DOHH2 (cell line): ENCODE measurements around the gene C11orf54.

Source experiments
- H3F3A ChIP-seq: fragments of 200-600 bp; sonication (generic), shearing (Covaris generic); 2 replicates; pipeline ENCODE4 v1.6.0; 2016; ENCODE audit warnings: antibody characterized with exemption, mild to moderate bottlenecking; ENCODE audit not compliant: control insufficient read depth, insufficient read depth
- H3K27ac ChIP-seq: fragments of 200-600 bp; sonication (generic); 2 replicates; pipeline ENCODE4 v1.5.1; 2014; ENCODE audit warnings: low read depth, mild to moderate bottlenecking, low read length, moderate library complexity
- H3K27me3 ChIP-seq: fragments of 200-600 bp; sonication (generic); 2 replicates; pipeline ENCODE4 v1.6.1; 2014; ENCODE audit warnings: mild to moderate bottlenecking, low read length, mixed read lengths; ENCODE audit not compliant: control insufficient read depth
- H3K36me3 ChIP-seq: fragments of 200-600 bp; sonication (generic); 2 replicates; pipeline ENCODE4 v1.6.1; 2014; ENCODE audit warnings: mild to moderate bottlenecking, low read length, moderate library complexity, mixed read lengths; ENCODE audit not compliant: control insufficient read depth
- H3K4me1 ChIP-seq: fragments of 200-600 bp; sonication (generic); 2 replicates; pipeline ENCODE4 v1.6.1; 2014; ENCODE audit warnings: mild to moderate bottlenecking, low read length, mixed read lengths; ENCODE audit not compliant: control insufficient read depth
- H3K4me2 ChIP-seq: fragments of 200-600 bp; sonication (generic); 2 replicates; pipeline ENCODE4 v1.6.0; 2014; ENCODE audit warnings: mild to moderate bottlenecking, low read length, moderate library complexity
- H3K4me3 ChIP-seq: fragments of 200-600 bp; sonication (generic); 2 replicates; pipeline ENCODE4 v1.5.1; 2014; ENCODE audit warnings: mild to moderate bottlenecking, low read length, mixed read lengths
- H3K79me2 ChIP-seq: fragments of 200-600 bp; sonication (generic); 2 replicates; pipeline ENCODE4 v1.6.1; 2014; ENCODE audit warnings: mild to moderate bottlenecking, low read length, mixed read lengths; ENCODE audit not compliant: control insufficient read depth
- H3K9me2 ChIP-seq: fragments of 200-600 bp; sonication (generic); replicated peaks from 2 replicates; pipeline ENCODE4 v1.6.1; 2014; ENCODE audit warnings: mild to moderate bottlenecking, low read length, mixed read lengths; ENCODE audit not compliant: control insufficient read depth
- H3K9me3 ChIP-seq: fragments of 200-600 bp; sonication (generic); 2 replicates; pipeline ENCODE4 v1.6.1; 2014; ENCODE audit warnings: antibody characterized with exemption, low read length, mixed read lengths; ENCODE audit not compliant: control insufficient read depth, insufficient read depth
- H4K20me1 ChIP-seq: fragments of 200-600 bp; sonication (generic); 2 replicates; pipeline ENCODE4 v1.6.0; 2014; ENCODE audit warnings: low read depth, mild to moderate bottlenecking, antibody characterized with exemption, low read length, moderate library complexity; ENCODE audit not compliant: control insufficient read depth, insufficient read depth
- CTCF ChIP-seq: fragments of 200-600 bp; sonication (generic); IDR thresholded peaks from one replicate; pipeline ENCODE4 v1.5.1; 2014; ENCODE audit warnings: antibody characterized with exemption, mild to moderate bottlenecking, low read depth, low read length; ENCODE audit not compliant: poor library complexity, severe bottlenecking
- EZH2phosphoT487 ChIP-seq: fragments of 200-600 bp; sonication (generic); IDR thresholded peaks from 2 replicates; pipeline ENCODE4 v1.6.1; 2017; ENCODE audit warnings: borderline replicate concordance, mild to moderate bottlenecking, antibody characterized with exemption, low read length, moderate library complexity, mixed read lengths

The C11orf54 gene

DNA sequence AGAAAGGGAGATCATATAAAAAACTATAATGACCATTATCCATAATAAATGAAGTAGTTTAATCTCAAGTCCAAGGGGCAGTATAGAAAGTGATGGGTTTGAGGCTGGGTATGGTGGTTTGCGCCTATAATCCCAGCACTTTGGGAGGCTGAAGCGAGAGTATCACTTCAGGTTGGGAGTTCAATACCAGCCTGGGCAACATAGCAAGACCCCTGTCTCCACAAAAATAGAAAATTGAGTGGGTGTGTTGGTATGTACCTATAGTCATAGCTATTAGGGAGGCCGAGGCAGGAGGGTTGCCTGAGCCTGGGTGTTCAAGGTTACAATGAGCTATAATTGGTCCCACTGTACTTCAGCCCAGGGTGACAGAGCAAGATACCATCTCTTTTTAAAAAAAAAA is 66.5 kb downstream of the C11orf54 start:
- H3K27me3 ChIP-seq, result no peaks in the 10 kb centered on the region
- TF ChIP-seq EZH2phosphoT487 (no peak), CTCF (no peak)
- no peak overlapping the region for H3K4me3 ChIP-seq
- H3K9me3 ChIP-seq, result no peaks in the 10 kb centered on the region
- H3K4me2 ChIP-seq, result no peak overlapping the region
- no peaks in the 10 kb centered on the region for H4K20me1 ChIP-seq
- H3K9me2 ChIP-seq, result no peaks in the 10 kb centered on the region
- H3K4me1 ChIP-seq, result no peaks in the 10 kb centered on the region
- peaks cover 8% of the 10 kb centered on the region; the same call in 1 of the 2 replicates for H3K79me2 ChIP-seq
- no peaks in the 10 kb centered on the region for H3F3A ChIP-seq
- peaks cover 88% of the 10 kb centered on the region for H3K36me3 ChIP-seq
- no peak overlapping the region for H3K27ac ChIP-seq

- TF ChIP-seq EZH2phosphoT487, result no peak
- TF ChIP-seq CTCF, result no peak
- no peak overlapping the region for H3K4me2 ChIP-seq
- H3K4me3 ChIP-seq, result no peak overlapping the region
- H3K79me2 ChIP-seq, result no peaks in the 10 kb centered on the region
- H3F3A ChIP-seq, result peaks cover 18% of the 10 kb centered on the region
- no peaks in the 10 kb centered on the region for H4K20me1 ChIP-seq
- no peaks in the 10 kb centered on the region for H3K9me3 ChIP-seq
- H3K27me3 ChIP-seq, result no peaks in the 10 kb centered on the region
- H3K9me2 ChIP-seq, result no peaks in the 10 kb centered on the region
- H3K27ac ChIP-seq, result no peak overlapping the region
- H3K4me1 ChIP-seq, result no peaks in the 10 kb centered on the region
- peaks cover 59% of the 10 kb centered on the region for H3K36me3 ChIP-seq
These were observed 72.5 kb downstream of the C11orf54 start for GRCh38 chr11:93813974-93814373.
